SW480 (cell line): ENCODE results near the gene TMEM169.

ENCODE experiments used
- DNase-seq: peaks from one replicate; pipeline ENCODE4 v3.0.0-alpha.2; 2016; ENCODE audit warnings: low spot score

TMEM169 gene, protein sequence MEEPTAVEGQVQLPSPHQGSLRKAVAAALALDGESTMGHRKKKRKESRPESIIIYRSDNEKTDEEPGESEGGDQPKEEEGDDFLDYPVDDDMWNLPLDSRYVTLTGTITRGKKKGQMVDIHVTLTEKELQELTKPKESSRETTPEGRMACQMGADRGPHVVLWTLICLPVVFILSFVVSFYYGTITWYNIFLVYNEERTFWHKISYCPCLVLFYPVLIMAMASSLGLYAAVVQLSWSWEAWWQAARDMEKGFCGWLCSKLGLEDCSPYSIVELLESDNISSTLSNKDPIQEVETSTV

GRCh38 chr2:216081487-216082116 is at the start of gene TMEM169, which contains the start of gene PECR:
Gene TMEM169 (plus strand): TSS chr2:216081919. CDS start chr2:216095964, 14,045 bp downstream.
Gene PECR (minus strand): TSS chr2:216081809. CDS start chr2:216081741, 68 bp downstream.
- peak; percentile 73 for DNase-seq

DNA sequence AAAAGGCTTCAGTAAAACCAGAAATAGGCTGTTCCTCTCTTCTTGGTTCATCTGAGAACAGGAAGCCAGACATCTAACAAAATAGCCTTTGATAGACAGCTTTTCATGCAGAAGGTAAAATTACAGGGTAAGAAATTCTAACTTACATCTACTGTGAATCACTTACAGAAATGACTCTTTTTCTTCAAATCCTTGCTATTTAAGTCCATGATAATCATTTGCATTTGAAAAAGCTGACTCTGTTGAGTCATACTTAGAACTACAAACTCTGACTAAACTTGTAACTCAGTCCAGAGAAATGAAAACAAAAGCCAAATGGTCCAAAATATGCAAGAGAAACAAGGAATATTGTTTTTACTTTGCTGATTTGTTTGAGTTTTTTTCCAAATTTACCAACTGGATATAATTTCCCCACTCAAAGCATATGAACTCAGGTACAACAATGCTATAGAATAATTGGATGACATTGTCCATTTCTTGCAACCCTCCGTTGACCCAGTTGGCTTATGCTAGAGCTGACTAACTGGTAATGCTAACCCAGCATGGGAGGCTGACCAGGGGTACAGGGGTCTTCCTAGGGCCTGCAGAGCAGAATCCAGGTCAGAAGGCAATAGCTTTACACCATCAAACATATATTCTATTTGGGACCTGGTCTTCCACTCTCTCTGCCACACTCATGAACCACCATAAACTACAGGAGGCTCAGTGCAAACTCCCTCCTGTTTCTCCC is 49.6 kb upstream of the TMEM169 start:
- DNase-seq = no peak

DNA sequence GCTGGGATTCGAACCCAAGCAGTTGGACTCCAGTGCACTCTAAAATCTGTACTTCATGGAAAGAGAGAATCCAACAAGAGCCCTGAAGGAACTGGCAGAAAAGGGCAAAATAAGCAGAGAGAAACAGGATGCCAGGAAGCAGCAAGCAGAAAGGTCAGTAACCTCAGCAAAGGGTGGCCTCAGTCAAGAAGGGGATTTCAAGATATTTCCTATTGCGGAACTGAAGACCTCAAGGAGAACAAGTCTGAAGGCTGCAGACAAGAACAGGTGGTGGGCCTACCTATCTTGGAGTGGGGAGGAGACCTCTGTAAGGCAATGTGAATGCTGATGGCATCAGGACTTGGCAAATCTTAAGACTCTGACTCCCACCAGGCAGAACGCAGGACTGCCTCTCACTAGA is 48.3 kb upstream of the TMEM169 start:
- no peak for DNase-seq

GRCh38 chr2:216034065-216034464 is 47.7 kb upstream of the TMEM169 start:
- DNase-seq = peak; percentile 30

- DNase-seq = no peak
Measured at GRCh38 chr2:216039918-216040317, 41.8 kb upstream of the TMEM169 start.

DNA sequence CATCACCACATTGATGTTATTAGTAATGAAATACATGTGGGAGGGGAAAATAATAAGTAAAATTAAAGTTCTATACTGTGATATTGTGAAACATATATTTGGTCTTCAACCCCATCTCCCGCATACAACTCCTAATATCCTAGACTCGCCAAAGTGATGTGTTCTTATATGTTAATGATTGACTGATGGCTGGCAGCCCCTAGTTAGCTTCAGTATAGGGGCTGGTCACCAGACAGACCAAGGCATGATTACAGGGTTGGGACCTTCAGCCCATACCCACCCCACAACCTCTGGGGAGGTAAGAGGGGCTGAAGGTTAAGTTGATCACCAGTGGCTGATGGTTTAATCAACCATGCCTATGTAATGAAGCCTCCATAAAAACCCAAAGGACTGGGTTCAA is 40.3 kb upstream of the TMEM169 start:
- DNase-seq = no peak

DNA sequence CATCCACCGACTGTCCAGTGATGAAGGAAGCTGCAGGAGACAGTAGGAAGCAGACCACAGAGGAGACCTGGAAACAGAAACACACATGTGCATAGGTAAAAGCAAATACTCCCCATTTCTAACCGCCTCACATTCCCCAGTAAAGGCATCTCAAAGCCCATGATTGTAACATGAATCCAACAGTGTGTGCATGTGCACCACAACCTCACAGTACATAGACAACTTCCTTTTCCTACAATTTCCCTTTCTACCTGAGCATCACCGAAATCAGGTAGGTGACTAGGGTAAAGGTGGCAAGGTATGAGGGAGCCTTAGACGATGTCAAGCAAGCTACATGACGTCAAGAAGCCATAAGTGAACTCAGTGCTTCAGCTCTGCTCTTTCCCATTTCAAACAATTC is 37.8 kb upstream of the TMEM169 start:
- no peak for DNase-seq

DNA sequence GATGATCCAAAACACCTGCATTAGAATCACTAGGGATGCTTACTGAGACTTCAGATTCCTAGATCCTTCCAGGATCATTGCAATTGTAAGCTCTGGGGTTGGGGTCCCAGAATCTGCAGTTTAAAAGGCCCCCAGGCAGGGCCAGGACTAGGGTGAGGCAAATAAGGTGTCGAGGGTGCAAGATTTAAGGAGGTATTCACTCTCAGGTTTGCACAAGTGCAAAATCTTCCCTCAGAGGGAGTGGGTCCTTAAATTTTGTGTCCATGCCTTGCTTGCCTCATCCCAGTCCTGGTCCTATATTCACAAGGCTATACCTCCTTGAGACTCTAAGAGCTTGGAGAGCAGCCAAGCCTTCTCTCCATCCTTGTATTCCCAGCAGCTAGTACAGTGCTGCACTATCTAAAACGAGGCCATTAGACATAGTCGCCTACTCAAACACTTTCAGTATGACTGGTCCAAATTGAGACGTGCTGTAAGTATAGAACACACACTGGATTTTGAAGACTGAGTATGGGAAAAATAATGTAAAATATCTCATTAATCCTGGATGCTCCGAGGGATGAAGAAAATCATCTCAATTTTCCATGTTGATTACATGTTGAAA is 36.7 kb upstream of the TMEM169 start:
- no peak for DNase-seq

GRCh38 chr2:216047397-216047796 is 34.3 kb upstream of the TMEM169 start:
- DNase-seq = no peak

DNA sequence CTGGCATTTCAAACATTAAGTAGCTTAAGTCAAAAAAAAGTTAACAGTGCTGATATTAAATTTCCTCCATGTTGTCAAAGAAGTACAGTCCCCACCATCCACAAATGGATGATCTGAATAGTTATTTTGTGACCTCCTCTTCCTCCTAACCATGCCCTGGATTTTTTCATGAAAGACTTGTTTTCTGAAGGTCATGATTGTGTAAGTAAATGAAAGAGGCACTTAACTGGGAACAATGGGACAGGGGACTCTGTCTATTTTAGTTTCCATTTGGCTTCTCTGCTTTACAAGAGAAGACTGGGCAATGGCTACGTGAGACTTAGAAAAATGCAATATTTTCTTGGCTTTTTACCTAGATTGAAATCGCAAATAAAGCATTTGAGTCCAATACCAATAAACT is 32.3 kb upstream of the TMEM169 start:
- no peak for DNase-seq

DNA sequence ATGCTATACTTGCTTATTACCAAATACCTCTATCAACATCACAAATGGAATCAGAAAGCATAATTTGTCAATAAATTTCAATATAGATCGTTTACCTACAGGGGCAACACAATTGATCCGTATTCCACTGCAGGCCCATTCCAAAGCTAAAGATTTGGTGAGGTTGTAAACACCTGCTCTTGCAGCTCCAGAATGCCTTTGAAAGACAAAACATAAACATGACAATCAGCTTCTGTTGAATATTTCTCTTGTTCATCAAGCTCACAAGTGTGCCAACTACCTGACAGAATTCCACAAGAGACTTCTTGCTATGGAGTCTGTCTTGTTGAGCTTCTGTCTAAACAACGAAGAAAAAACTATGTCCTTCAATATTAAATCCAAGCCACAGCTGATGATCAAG is 30.4 kb upstream of the TMEM169 start:
- no peak for DNase-seq

DNA sequence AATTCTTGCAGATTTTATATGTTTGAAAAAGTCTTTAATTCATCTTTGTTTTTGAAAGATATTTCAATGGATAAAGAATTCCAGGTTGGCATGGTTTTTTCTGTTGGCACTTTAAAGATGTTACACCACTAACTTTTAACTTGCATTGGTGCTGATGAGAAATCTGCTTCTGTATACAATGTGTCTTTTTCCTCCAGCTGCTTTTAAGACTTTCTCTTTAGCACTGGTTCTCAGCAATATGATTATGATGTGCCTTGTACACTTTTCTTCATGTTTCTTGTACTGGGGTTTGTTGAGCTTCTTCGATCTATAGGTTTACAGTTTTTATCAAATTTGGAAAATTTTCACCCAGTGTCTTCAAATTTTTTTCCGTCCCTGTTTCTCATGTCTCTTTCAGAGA is 29.3 kb upstream of the TMEM169 start:
- no peak for DNase-seq

DNA sequence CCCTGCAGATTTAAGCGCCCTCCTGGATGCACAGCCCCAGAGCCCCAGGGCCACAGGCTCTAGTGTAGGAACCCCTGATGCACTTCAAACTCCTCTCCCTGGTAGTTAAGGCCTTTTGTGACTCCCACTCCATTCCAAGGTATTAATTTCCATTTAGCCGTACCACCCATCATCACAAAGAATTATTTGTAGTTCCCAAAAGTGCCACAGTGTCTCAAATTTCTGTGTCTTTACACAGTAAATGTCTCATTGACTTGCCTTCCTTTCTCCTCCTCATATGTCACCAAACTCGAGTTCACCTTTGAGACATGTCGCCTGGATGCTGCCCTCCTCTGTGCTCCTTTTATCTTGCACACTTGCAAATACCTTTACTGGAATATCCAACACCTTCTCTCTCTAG is 26.0 kb upstream of the TMEM169 start:
- no peak for DNase-seq

DNA sequence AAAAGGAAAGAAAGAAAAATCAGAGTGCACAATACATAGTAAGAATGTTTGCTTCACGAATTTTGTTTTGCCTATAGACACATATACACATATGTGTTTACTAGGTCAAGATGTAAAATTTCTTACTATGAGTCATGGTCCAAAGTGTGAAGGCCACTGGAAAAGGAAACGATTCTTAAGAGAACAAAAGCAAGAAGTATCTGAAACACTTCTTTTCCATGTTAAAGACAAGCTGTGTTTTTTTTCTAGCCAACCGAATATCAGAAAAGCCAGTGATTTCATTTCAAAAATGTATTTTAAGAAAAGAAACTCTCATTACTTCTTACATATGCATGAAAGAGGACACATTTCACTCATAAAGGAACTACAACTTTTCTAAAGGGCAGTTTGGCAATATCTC is 25.0 kb upstream of the TMEM169 start:
- no peak for DNase-seq

DNA sequence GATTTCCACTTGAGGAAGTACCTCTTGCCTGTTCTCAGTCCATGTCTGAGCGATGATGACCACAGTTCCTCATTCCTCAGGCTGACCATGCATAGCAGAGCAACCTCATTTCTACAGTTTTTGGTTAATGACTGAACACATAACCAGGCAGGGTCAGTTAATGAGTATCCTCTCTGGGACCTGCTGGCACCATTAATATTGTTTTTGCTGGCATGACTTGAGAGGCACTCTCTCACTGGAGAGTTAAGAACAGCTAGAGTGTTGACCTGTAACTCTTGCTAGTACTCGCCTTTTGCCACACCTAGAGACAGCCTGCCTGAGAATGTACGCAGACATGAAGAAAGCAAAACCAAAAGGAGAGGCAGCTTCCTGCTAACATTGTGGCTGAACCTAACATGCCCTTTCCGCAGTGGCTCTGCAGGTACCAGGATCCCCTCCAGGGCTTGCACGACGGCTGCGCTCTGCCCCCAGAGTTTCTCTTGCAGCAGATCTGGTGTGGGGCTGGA is 24.0 kb upstream of the TMEM169 start:
- no peak for DNase-seq

DNA sequence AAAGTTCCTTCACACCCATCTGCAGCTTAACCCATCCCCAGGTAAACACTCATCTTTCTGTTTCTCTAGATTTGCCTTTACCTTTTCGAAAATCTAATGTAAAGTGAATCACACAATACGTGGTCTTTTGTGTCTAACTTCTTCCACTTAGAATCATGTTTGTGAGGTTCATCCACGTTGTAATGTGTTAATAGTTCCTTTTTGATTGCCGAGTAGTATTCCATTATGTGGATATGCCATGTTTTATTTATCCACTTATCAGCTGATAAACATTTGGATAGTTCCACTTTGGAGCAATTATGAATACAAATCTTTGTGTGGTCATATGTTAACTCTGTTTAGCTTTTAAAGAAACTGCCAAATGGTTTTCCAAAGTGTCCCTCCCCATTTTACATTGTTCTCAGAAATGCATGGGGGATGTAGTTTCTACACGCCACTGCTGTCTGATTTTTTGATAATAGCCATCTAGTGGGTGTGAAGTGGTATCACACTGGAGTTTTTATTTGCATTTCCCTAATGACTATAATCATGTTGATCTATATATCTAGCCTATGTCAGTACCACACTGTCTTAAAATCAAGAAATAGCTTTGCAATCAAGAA is 22.4 kb upstream of the TMEM169 start:
- no peak for DNase-seq

GRCh38 chr2:216064014-216064630 is 17.6 kb upstream of the TMEM169 start:
- no peak for DNase-seq

DNA sequence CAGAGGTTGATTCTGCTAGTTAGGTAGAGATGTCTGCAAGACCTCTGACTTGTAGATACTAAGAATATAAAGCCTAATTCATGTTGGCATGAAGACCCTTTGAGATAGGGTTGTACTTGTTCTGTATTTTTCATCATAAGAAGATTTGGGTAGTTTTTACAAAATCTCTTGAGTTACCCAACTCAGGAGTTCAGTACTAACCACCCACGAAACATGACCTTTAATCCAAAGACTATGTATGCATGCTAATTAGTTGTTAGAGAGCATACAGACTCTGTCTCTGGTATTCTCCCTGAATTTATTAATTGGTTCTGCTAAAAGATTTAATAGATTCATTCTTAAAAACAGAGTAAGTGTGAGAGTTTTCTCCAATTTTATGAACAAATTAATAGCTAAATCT is 17.1 kb upstream of the TMEM169 start:
- no peak for DNase-seq

DNA sequence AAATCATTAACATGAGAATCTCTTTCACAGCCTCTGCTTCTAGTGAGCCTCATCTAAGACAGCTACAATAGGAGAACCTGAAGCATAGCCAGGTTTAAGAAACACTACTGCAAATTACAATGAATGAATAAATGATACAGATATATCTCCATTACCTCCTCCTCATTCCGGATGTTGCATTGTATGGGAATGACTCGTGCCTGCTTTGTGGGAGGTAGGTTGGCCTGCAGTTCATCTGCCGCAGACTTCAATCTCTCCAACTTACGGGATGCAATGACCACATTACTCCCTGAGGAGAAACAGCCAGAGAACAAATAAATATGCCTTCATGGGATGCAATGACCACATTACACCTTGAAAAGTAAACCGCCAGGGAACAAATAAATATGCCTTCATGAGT is 15.5 kb upstream of the TMEM169 start:
- DNase-seq = no peak

- no peak for DNase-seq
Measured at GRCh38 chr2:216069028-216069427, 12.7 kb upstream of the TMEM169 start.

DNA sequence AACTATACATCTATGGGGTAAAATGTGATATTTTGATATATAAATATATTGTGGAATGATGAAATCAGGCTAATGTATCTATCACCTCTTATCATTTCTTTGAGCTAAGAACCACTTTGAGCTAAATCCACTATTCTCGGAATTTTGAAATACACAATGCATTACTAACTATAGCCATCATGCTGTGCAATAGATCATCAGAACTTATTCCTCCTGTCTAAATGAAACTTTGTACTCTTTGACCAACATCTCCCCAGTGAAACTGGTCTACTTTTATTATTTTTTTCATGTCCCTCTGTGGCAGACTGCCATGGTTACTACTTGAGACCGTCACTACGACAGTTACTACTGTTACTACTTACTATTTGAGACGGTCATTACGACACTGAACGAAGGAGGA is 11.5 kb upstream of the TMEM169 start:
- no peak for DNase-seq
